MM.1S (cell line): ENCODE results near the gene RBP5.
A peak's percentile ranks its signal among the peaks of the same experiment; 100 is the strongest.

Source experiments
- DNase-seq: peaks from one replicate; pipeline ENCODE4 v3.0.0-alpha.2; 2015
- H2AFZ ChIP-seq: fragments of 300-600 bp; sonication (generic); 2 replicates; pipeline ENCODE4 v1.6.0; 2016; ENCODE audit warnings: antibody characterized with exemption, low read length
- H3F3A ChIP-seq: fragments of 300-600 bp; sonication (generic); 2 replicates; pipeline ENCODE4 v1.6.1; 2016; ENCODE audit warnings: mild to moderate bottlenecking, antibody characterized with exemption, low read length, moderate library complexity, mixed read lengths; ENCODE audit not compliant: insufficient read depth
- H3K27ac ChIP-seq: fragments of 300-600 bp; sonication (generic); 2 replicates; pipeline ENCODE4 v1.5.1; 2016; ENCODE audit warnings: mild to moderate bottlenecking, low read length
- H3K27me3 ChIP-seq: fragments of 300-600 bp; sonication (generic); replicated peaks from 2 replicates; pipeline ENCODE4 v1.6.0; 2016; ENCODE audit warnings: low read length; ENCODE audit not compliant: insufficient read depth
- H3K36me3 ChIP-seq: fragments of 300-600 bp; sonication (generic); replicated peaks from 2 replicates; pipeline ENCODE4 v1.6.1; 2016; ENCODE audit warnings: mild to moderate bottlenecking, low read length, mixed read lengths; ENCODE audit not compliant: insufficient read depth
- H3K4me1 ChIP-seq: fragments of 300-600 bp; sonication (generic); 2 replicates; pipeline ENCODE4 v1.6.1; 2016; ENCODE audit warnings: low read length, mixed read lengths
- H3K4me2 ChIP-seq: fragments of 300-600 bp; sonication (generic); 2 replicates; pipeline ENCODE4 v1.6.0; 2016; ENCODE audit warnings: low read depth, low read length
- H3K4me3 ChIP-seq: fragments of 300-600 bp; sonication (generic); 2 replicates; pipeline ENCODE4 v1.5.1; 2016; ENCODE audit warnings: low read length, mixed read lengths
- H3K79me2 ChIP-seq: fragments of 300-600 bp; sonication (generic); 2 replicates; pipeline ENCODE4 v1.6.1; 2016; ENCODE audit warnings: mixed run types, low read length, mixed read lengths
- H3K9ac ChIP-seq: fragments of 300-600 bp; sonication (generic); 2 replicates; pipeline ENCODE4 v1.6.1; 2016; ENCODE audit warnings: low read length, mixed read lengths
- H3K9me2 ChIP-seq: fragments of 300-600 bp; sonication (generic); replicated peaks from 2 replicates; pipeline ENCODE4 v1.6.1; 2016; ENCODE audit warnings: mild to moderate bottlenecking, low read length, mixed read lengths; ENCODE audit not compliant: insufficient read depth
- H3K9me3 ChIP-seq: fragments of 300-600 bp; sonication (generic); replicated peaks from 2 replicates; pipeline ENCODE4 v1.6.1; 2016; ENCODE audit warnings: mild to moderate bottlenecking, low read length, mixed read lengths; ENCODE audit not compliant: insufficient read depth
- H4K20me1 ChIP-seq: fragments of 300-600 bp; sonication (generic); 2 replicates; pipeline ENCODE4 v1.6.1; 2016; ENCODE audit warnings: mild to moderate bottlenecking, low read length, moderate library complexity, mixed read lengths; ENCODE audit not compliant: insufficient read depth
- CTCF ChIP-seq: fragments of 300-600 bp; sonication (generic); IDR thresholded peaks from 2 replicates; pipeline ENCODE4 v1.5.1; 2016; ENCODE audit warnings: antibody characterized with exemption, low read length, mixed read lengths
- EZH2 ChIP-seq: fragments of 300-600 bp; sonication (generic); optimal IDR thresholded peaks from 2 replicates; pipeline ENCODE3; 2017; ENCODE audit warnings: low read depth, mild to moderate bottlenecking, antibody characterized with exemption, low read length, mixed read lengths
- EZH2phosphoT487 ChIP-seq: fragments of 300-600 bp; sonication (generic); IDR thresholded peaks from 2 replicates; pipeline ENCODE4 v1.6.1; 2018; ENCODE audit warnings: antibody characterized with exemption, low read length

RBP5 gene

GRCh38 chr12:7162691-7163114 is 34.0 kb upstream of the RBP5 start:
- Histone ChIP-seq H3K36me3 (no peaks in the 10 kb centered on the region), H3F3A (no peaks in the 10 kb centered on the region), H3K9me2 (no peaks in the 10 kb centered on the region), H3K9me3 (no peaks in the 10 kb centered on the region), H3K4me3 (no peak overlapping the region), H3K27ac (no peak overlapping the region), H2AFZ (0 out of 2 replicates have a peak overlapping the region, but pooled peaks have one; percentile 32), H3K79me2 (no peaks in the 10 kb centered on the region), H3K9ac (no peak overlapping the region), H3K27me3 (no peaks in the 10 kb centered on the region; the same call in 1 of the 2 replicates), H3K4me1 (no peaks in the 10 kb centered on the region), H4K20me1 (no peaks in the 10 kb centered on the region), H3K4me2 (peak overlapping the region; percentile 20; the same call in 1 of the 2 replicates)
- DNase-seq: no peak
- TF ChIP-seq EZH2 (no peak), EZH2phosphoT487 (no peak), CTCF (peak; percentile 38)

DNA sequence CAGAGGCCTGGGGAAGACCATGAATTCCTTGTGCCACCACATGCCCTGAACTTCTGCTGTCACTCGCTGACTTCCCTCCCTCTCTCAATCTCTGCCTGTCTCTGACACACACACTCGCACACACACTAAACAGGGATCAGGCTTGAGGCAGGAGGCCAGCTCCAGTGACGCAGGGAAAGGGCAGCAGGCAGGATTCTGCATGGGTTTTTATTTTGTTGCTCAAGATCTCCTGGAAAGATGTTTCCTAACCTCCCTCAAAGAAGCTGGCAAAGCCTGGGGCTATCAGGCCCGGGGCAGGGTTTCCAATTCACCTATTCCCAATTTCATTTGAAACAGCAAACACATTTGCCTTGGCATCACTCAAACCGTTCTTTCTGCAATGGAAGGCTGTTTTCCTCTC is 33.1 kb upstream of the RBP5 start:
- no peaks in the 10 kb centered on the region for H3K36me3 ChIP-seq

GRCh38 chr12:7161327-7161726 is 32.6 kb upstream of the RBP5 start:
- H3K27me3 ChIP-seq: no peaks in the 10 kb centered on the region; the same call in 1 of the 2 replicates
- no peak overlapping the region for H2AFZ ChIP-seq

More for the DNA sequence above, 33.1 kb upstream of the RBP5 start:
- Histone ChIP-seq H3K9me3 (no peaks in the 10 kb centered on the region), H3K9ac (no peak overlapping the region), H3K79me2 (no peaks in the 10 kb centered on the region), H3K4me2 (no peak overlapping the region), H3K9me2 (no peaks in the 10 kb centered on the region), H3K4me1 (no peaks in the 10 kb centered on the region), H3K4me3 (no peak overlapping the region), H2AFZ (no peak overlapping the region), H3K27ac (no peak overlapping the region), H3F3A (no peaks in the 10 kb centered on the region), H4K20me1 (no peaks in the 10 kb centered on the region), H3K27me3 (no peaks in the 10 kb centered on the region; the same call in 1 of the 2 replicates)
- TF ChIP-seq EZH2: no peak
- no peak for TF ChIP-seq CTCF
- no peak for TF ChIP-seq EZH2phosphoT487
- DNase-seq: no peak

More at GRCh38 chr12:7161327-7161726, 32.6 kb upstream of the RBP5 start:
- H3K4me3 ChIP-seq: no peak overlapping the region
- no peak overlapping the region for H3K4me2 ChIP-seq
- no peak for TF ChIP-seq EZH2
- TF ChIP-seq CTCF: no peak
- no peak for TF ChIP-seq EZH2phosphoT487
- H3K9ac ChIP-seq: no peak overlapping the region
- H3K4me1 ChIP-seq: no peaks in the 10 kb centered on the region
- no peak for DNase-seq
- H3K36me3 ChIP-seq: no peaks in the 10 kb centered on the region
- H3F3A ChIP-seq: no peaks in the 10 kb centered on the region
- no peaks in the 10 kb centered on the region for H3K9me3 ChIP-seq
- H3K27ac ChIP-seq: no peak overlapping the region
- H4K20me1 ChIP-seq: no peaks in the 10 kb centered on the region
- H3K9me2 ChIP-seq: no peaks in the 10 kb centered on the region
- no peaks in the 10 kb centered on the region for H3K79me2 ChIP-seq
